ENCODE results near the gene LYPD8.

Gene LYPD8

DNA sequence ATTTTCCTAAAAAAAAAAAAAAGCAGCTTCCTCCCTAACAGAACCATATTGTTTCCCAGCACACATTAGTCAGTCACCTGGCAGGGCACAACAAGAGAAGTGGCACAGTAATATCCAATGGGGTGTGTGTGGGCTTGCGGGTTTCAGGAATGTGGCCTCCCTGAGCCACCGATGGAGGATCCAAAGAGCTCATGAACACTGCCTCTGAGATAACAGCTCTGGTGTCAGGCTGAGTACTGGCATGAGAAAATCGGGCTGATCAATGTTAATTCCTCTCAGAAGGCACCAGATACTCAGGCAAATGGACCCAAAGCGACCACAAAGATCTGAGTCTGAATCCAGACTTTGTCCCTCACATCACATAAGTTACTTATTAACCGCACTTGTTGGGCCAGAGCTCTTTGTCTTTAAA lies 2.2 kb upstream of the LYPD8 start:
- DNase-seq (ENCODE audit: low spot score) = peak; percentile 65

DNA sequence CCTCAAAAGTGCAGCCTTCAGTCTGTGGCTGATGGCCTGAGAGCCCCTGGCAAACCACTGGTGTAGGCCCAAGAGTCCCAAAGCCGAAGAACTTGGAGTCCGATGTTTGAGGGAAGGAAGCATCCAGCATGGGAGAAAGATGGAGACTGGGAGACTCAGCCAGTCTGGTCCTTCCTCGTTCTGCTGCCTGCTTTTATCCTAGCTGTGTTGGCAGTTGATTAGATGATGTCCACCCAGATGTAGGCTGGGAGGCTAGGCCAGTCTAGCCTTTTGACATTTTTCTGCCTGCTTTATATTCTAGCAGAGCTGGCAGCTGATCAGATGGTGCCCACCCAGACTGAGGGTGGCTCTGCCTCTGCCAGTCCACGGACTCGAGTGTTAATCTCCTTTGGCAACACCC lies 1.1 kb upstream of the LYPD8 start:
- DNase-seq (ENCODE audit: low spot score) = no peak

DNA sequence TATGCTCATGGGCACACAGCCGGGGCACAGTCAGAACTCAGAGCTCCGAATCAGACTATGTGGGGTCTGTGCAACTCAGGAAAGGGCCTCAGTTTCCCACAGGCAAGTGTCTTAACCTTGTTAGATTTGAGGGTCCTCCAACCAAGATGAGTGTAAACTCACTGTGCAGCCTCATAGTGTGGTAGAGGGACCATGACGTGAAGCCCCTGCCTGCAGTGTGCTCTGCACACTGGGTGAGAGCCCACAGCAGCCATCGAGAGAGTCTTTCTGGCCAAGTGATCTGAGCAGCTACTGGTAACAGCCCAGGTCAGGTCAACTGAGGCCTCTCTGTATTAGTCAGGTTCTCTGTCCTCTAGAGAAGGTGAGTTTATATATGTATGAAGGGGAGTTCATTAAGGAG lies 592 bp upstream of the LYPD8 start:
- DNase-seq (ENCODE audit: low spot score) = no peak

DNA sequence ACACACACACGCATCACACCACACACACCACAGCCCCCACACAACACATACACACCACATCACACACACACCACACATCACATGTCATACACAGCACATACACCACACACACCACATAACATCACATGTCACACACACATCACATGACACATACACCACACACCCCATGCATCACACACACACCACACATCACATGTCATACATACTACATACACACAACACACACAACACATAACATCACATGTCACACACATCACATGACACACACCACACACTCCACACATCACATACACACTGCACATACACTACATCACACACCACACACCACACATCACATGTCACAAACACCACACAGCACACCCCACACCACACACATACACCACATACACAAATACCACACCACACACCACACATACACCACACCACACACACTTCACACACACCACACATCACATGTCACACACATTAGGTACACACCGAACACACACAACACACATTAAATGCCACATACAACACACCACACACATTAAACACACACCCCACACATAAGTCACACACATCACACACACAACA lies 1.8 kb downstream of the LYPD8 start:
- no peak for DNase-seq (ENCODE audit: low spot score)

DNA sequence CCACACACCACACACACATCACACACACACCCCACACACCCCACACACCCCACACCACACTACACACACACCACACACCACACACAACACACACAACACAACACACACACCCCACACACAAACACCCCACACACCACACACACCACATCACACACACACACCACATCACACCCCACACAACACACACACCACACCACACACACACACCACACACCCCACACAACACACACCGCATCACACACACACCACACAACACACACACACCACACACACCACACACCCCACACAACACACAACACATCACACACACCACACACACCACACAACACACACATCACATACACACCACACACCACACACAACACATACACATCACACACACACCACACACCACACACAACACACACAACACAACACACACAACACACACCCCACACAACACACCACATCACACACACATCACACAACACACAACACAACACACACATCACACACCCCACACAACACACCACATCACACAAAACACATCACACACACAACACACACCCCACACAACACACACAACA lies 2.4 kb downstream of the LYPD8 start:
- no peak for DNase-seq (ENCODE audit: low spot score)

DNA sequence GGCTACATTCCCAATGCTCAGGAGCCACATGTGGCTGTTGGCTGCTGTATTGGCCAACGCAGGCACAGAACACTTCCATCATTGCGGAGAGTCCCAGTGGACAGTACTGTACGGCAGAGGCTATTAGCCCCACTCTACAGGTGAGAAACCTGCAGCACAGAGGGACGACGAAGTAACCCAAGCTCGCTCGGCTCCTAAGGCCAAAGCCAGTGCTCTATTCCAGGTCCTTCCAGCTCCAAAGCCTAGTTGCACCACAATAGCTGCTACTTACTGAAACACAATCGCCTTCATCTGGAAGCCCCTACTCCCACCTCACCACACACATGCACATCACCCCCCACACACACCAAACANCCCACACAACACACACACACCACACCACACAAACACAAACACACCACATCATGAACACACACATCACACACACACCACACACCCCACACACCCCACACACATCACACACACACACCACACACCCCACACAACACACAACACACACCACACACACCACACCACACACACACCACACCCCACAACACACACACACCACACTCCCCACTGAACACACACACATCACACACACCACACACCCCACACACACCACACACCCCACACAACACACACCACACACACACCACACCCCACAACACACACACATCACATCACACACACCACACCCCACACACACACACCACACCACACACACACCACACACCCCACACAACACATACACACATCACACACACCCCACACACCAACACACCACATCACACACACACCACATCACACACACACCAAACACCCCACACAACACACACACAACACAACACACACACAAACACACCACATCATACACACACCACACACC lies 3.2 kb downstream of the LYPD8 start:
- DNase-seq (ENCODE audit: low spot score) = no peak

DNA sequence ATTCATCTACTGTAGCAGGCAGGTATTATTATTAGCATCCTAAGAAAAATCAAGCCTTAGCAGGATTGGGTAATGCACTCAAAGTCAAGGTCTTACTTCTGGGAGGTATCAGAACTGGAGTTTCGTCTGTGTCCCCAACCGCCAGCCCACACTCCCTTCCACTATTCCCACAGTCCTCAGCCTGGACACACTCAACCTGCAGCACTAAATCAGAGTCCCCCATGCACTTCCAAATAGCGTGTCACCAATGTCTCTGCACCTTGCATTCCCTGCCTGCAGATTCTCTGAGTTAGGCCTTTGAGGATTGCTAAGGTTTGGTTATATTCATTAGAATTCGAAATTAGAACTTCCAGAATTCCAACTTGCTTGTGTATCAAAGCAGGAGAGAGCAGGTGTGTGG lies 3.9 kb downstream of the LYPD8 start:
- DNase-seq (ENCODE audit: low spot score) = no peak

DNA sequence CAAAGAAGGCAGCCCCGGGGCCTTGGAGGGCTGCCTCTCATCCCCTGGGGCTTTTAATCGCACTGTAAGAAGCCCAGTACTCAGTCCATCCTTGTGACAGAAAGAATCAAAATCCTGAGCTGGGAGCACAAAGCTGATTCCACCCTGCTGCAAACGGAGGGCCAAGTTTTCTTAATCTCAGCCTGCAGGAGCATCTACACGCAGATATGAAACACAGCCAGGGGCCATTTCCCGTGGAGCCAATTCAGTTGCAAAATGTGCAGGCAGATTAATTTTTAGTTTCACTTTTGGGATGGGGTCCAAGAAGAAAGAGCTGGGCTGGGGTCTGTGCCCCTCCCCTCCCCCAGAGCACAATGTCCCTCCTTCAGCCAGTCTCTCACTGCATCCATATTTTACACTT lies 4.4 kb downstream of the LYPD8 start:
- no peak for DNase-seq (ENCODE audit: low spot score)

DNA sequence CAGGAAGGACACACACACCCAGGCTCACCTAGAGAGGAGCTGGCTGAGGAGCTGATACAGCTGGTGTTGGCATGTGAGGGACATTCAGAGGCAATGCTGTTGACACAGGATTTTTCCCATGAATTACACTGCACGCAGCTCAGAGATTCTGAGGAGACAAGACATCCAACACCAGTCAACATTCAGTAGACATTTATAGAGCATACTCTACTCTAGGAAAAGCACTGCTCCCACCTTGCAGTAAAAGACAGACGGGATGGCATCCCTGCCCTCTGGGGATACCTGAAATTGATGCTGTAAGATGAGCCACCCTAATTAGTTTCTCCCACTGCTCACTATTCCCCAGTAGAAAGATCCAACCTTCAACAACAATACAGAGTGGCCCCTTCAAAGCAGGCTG lies 5.1 kb downstream of the LYPD8 start:
- no peak for DNase-seq (ENCODE audit: low spot score)

DNA sequence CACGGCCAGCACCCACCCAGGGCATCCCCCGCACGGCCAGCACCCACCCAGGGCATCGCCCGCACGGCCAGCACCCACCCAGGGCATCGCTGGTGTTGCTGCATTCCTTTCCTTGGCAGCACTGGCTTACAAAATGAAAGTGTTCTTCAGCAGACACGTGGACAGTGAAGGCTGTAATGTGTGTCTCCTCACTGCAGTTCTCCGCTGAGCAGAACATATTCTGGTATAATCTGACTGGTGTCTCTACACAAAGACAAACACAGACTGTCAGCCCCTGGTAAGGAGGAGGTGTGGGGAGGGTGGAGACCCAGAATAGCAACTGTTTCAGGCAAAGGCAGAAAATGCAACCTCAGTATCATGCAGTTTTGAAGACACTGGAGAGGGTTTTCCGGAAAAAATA lies 7.3 kb downstream of the LYPD8 start:
- no peak for DNase-seq (ENCODE audit: low spot score)

DNA sequence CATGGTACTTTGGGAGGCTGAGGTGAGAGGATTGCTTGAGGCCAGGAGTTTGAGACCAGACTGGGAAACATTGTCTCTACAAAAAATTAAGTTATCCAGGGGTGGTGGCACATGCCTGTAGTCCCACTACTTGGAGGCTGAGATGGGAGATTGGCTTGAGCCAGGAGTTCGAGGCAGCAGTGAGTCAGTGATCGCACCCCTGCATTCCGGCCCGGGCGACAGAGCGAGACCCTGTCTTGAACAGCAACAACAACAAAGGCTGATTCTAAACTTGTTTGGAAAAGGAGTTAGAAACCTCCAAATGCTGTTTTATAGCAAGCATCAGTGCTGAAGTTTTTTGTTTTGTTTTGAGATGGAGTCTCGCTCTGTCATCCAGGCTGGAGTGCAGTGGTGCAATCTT lies 14.7 kb downstream of the LYPD8 start:
- DNase-seq (ENCODE audit: low spot score) = no peak

DNA sequence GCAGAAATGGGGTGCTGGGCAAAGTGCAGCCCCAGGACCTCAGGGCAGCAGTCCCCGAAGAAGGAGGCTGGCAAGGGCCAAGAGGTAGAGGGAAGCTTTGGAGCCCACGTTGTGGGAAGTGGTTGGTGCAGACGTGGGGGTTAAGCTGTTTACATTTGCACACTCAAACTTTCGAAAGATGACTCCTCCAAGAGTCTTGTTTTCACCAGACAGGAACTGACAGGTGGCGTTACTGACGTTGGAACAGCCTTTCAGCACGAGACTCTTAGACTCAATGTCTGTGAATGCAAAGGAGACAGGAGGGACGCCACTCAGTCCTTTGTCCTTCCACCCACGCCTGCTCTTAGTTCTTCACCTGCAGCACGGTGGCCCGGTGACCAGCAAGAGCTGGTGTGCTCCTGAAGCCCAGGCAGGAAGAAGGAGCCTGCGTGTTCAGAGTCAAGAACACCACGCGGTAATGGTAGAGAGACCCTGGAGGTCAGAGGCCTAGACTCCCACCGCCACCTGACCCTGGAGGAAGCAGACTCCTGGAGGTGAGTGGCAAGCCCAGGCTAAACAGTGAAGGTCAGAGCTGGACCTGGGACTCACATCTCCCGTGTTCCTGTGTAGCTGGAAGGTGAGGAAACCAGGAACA lies 15.9 kb downstream of the LYPD8 start:
- no peak for DNase-seq (ENCODE audit: low spot score)

DNA sequence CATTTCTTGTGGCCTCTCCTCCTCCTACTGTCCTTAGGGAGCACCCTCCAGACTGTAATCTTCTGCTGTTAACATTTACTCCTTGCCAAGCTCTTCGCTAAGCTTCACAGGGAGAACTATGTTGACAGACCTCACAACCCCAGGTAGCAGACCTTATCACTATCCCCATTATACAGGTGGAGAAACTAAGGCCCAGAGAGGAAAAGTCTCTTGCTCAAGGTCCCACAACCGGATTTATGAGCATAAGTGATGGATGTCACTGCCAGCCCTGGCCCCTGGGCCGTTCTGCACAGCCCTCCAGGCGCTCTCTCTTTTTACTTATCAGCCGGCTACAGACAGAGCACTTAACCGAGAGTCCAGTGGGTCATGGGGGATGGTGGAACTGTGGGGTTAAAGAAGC lies 18.1 kb downstream of the LYPD8 start:
- DNase-seq (ENCODE audit: low spot score) = no peak

DNA sequence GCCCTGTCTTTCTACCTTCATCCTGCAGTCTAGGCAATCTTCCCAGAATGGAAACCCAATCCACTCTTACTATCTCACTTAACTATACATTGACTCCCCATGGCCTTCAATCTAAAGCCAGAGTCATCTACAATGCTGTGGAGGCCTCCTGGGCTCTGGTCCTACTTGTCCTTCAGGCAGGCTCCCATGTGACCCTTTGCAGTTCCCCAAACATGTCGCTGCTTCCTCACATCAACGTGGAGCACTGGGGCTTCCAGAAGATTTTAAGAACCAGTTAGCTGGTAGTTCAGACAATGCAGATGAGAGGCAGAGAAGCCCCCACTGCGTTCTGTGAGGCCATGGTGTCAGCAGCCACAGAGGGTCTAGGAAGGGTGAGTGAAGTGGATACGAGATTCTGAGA lies 18.6 kb downstream of the LYPD8 start:
- DNase-seq (ENCODE audit: low spot score) = no peak

DNA sequence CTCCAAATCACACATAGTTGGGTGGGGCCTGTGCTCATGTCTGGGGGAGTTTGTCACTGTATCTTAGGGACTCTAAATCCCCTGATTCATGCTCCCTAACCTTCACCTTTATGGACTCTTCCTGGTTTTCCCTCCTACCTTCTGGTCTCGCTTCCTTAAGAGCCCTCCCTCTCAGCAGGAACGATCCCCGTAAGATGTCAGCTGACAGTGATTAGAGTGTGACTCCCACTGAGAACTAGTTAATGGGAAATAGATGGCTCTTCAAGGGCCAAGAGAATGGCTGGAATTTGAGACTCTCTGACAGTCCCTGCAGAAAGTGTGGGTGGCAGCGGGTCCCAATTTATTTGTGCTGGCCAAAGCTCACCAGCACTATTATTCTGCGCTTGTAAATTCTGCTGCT lies 22.0 kb downstream of the LYPD8 start:
- no peak for DNase-seq (ENCODE audit: low spot score)

DNA sequence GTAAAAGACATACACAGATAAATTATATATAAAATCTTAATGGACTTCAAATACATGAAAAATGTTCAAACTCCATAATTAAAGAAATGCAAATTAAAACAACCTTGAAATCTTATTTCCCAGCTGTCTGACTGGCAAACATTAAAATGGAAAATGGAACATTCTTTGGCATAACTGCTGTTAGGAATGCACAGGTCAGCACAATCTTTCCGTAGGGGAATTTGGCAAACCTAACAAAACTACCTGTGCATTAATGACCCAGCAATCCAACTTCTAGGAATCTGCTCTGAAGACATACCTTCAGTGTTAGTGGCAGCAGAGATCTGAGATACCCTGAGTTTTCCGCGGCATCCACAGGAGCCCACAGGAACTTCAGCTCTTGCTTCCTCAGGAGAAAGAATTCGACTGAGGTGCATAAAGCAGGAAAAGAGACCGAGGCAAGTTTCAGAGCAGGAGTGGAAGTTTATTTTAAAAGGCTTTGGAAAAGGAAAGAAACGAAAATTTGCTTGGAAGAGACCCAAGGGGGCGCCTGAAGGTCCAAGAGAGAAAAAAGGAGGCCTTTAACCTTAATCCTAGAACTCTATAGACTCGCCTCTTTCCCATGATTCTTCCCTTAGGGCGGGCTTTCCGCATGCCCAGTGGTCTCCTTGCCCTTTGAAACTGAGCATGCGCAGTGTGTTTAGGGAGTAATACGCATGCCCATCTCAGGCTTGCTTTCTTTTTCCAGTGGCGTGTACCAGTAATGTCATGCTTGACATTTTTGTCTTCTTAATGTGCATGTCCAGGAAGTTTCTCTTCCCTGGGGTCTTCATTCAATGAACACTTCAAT lies 24.8 kb downstream of the LYPD8 start:
- no peak for DNase-seq (ENCODE audit: low spot score)

DNA sequence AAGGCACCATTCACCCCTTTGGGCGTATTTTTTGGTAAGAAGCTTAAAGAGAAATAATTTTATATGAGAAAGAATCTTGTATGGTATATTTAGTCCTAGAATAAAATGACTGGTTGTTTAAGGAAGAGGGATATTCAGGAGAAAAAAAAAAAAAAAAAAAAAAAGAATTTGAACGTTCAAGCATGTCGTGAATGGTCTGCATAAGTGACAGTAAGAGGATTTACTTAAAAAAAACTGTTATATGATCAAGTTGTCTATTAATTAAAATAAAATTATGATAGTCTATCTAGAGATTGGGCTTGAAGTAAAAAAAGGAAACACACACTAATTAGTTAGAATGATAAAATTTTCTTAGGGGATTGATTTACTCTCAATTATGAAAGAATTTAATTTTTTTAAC lies 41.3 kb downstream of the LYPD8 start:
- DNase-seq (ENCODE audit: low spot score) = no peak

DNA sequence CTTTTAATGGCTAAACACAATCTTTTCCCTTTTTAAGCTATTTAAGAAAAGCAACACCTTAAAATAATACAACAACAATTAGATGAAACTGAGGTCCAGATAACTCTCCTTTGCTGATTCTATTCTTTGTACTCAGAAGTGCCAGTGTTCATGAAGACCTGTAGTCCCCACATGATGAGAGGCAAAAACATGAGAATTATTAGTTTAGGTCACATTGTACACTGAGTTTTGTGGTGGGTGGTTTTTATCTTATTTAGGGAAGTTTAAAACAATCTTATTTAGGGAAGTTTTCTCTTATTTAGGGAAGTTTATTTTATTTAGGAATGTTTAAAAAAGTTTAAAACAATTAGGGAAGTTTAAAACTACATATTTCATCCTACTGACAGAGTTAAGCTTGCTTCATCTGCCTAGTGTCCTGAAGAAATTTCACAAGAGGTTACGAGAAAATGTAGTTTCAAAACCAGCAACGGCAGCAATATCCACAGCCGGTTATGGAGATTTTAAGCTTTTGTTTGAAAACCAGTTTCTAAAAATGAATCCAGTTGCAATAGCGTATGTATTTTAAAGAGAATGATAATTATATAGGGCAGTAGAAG lies 45.2 kb downstream of the LYPD8 start:
- no peak for DNase-seq (ENCODE audit: low spot score)

DNA sequence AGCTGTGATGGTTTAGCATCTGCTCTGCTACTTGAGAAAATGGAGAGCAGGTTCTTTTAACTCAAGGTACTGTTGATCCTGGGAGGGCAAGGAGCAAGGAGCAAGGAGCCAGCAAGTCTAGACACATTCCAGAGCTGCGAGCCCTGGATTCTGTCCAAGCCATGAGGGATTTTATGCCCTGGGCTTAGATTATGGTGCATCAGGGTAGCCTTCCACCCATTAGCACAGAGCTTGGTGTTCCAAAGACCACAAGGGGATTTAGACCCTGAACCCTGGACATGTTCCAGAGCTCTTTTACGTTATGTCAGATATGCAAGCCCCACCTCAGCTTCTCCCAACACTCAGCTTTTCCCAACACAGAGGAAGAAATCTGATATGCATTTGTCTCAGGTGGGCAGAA lies 51.0 kb downstream of the LYPD8 start:
- DNase-seq (ENCODE audit: low spot score) = no peak

DNA sequence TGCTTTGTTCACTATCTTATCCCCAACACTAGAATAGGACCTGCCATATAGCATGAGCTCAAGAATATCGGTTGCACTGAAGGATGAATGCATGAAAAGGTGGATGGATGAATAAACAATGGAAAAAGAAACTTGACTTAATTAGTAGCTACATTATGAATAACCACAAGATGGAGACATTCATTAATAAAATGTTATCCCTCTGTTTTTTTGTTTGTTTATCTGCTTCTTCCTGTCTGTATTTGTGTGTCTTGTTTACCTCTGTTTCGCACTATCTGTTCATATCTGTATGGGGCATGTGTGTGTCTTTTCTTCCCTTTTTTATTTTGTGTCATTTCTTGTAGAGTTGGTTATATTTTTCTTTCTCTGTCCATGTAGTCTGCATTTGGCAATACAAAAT lies 51.9 kb downstream of the LYPD8 start:
- DNase-seq (ENCODE audit: low spot score) = no peak

DNA sequence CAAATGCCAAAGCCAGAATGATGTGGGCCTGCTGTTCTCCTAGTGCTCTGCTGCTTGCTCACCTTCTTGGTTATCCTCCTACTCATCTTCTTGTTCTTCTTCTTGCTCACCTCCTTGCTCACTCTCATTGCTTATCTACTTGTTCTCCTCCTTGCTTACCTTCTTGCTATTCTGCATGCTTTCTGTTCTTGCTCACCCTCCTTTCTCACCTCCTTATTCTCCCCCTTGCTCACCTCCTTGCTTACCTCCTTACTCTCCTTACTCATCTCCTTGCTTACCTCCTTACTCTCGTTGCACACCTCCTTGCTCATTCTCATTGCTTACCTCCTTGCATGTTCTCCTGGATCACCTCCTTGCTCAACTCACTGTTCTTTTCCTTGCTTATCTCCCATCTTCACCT lies 52.8 kb downstream of the LYPD8 start, which contains the start of gene OR14I1:
Gene OR14I1 (minus strand): TSS at position 53 of the 400 bp plus-strand sequence.
- DNase-seq (ENCODE audit: low spot score) = no peak

DNA sequence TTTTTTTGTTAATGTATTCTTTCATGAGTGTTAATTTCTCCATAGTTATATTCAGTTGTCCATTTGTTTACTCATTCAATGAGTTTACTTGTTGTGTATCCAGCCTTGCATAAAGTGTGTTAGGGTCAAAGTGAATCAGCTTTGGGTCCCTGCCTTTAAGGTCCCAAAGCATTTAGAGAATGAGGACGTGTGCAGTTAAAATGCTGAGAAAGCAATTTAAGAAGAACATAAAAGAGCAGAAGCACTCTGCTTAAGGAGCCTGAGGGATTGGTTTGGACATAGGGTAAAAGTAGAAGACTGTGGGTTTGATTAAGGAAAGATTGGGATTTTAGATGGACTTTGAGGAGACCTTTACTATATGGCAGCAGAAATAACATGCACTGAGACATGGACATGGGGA lies 56.5 kb downstream of the LYPD8 start:
- DNase-seq (ENCODE audit: low spot score) = no peak
